WTC11 (cell line): ENCODE data around the gene STARD5. TPM values are rescaled to one million over a fixed set of nuclear protein-coding genes. Genes with fewer than 3 reads are reported as not detected.

Source experiments
- ATAC-seq: fragments of 200-7000 bp; cut with Tn5 transposase; 2 replicates; pipeline ENCODE4 v1.10.0; 2021; ENCODE audit warnings: mild to moderate bottlenecking, moderate library complexity
- CTCF ChIA-PET: fragments of 300-600 bp; sonication (Branson Sonifier 250); formaldehyde crosslinking; loops from one replicate; lab custom pipeline; 2021; ENCODE audit warnings: antibody characterized with exemption; lab: Charles Lee
- POLR2A ChIA-PET: fragments of 350-600 bp; sonication (Branson Sonifier 250); formaldehyde crosslinking; loops from one replicate; lab custom pipeline; 2021; ENCODE audit warnings: antibody characterized with exemption; lab: Charles Lee
- DNase-seq: peaks from one replicate; pipeline ENCODE4 v3.0.0; 2021; ENCODE audit warnings: low spot score
- H3K27ac Mint-ChIP-seq: 2 replicates; pipeline ENCODE4 v1.8.0; 2021; ENCODE audit warnings: mixed read lengths
- H3K27me3 Mint-ChIP-seq: 2 replicates; pipeline ENCODE4 v1.8.0; 2021; ENCODE audit warnings: low read depth, mild to moderate bottlenecking, moderate library complexity, mixed read lengths
- H3K36me3 Mint-ChIP-seq: 2 replicates; pipeline ENCODE4 v1.8.0; 2021; ENCODE audit warnings: mixed read lengths
- H3K4me1 Mint-ChIP-seq: 2 replicates; pipeline ENCODE4 v1.8.0; 2022; ENCODE audit warnings: mixed read lengths
- H3K4me3 Mint-ChIP-seq: 2 replicates; pipeline ENCODE4 v1.8.0; 2021; ENCODE audit warnings: mild to moderate bottlenecking, moderate library complexity, mixed read lengths
- H3K9me3 Mint-ChIP-seq: 2 replicates; pipeline ENCODE4 v1.8.0; 2021; ENCODE audit warnings: mixed read lengths
- ERG ChIP-seq: fragments of 250-450 bp; sonication (Bioruptor Pico); IDR thresholded peaks from 2 replicates; pipeline ENCODE4 v1.8.0; 2021; ENCODE audit warnings: mild to moderate bottlenecking
- ESRRA ChIP-seq: sonication (generic); formaldehyde crosslinking; IDR thresholded peaks from 2 replicates; pipeline ENCODE4 v1.8.1; 2022; ENCODE audit warnings: mild to moderate bottlenecking, missing genetic modification reagents, borderline replicate concordance
- FOXK1 ChIP-seq: sonication (generic); formaldehyde crosslinking; IDR thresholded peaks from 2 replicates; pipeline ENCODE4 v1.8.0; 2022; ENCODE audit warnings: mild to moderate bottlenecking, moderate library complexity, missing genetic modification reagents
- HMGXB4 ChIP-seq: sonication (generic); formaldehyde crosslinking; IDR thresholded peaks from 2 replicates; pipeline ENCODE4 v1.8.1; 2023; ENCODE audit warnings: mild to moderate bottlenecking, moderate library complexity, missing genetic modification reagents
- IRF2 ChIP-seq: sonication (generic); formaldehyde crosslinking; IDR thresholded peaks from 2 replicates; pipeline ENCODE4 v1.8.0; 2022; ENCODE audit warnings: low read depth, missing genetic modification reagents, borderline replicate concordance
- MAX ChIP-seq: sonication (generic); formaldehyde crosslinking; IDR thresholded peaks from 2 replicates; pipeline ENCODE4 v1.8.0; 2022; ENCODE audit warnings: mild to moderate bottlenecking, missing genetic modification reagents
- MLX ChIP-seq: sonication (generic); formaldehyde crosslinking; IDR thresholded peaks from 2 replicates; pipeline ENCODE4 v1.8.1; 2023; ENCODE audit warnings: mild to moderate bottlenecking, missing genetic modification reagents, moderate library complexity
- NFATC4 ChIP-seq: fragments of 250-450 bp; sonication (Bioruptor Pico); IDR thresholded peaks from 2 replicates; pipeline ENCODE4 v1.9.0; 2021; ENCODE audit warnings: mild to moderate bottlenecking
- NR3C1 ChIP-seq: sonication (generic); formaldehyde crosslinking; conservative IDR thresholded peaks from 2 replicates; pipeline ENCODE4 v1.8.1; 2023; ENCODE audit warnings: low read depth, mild to moderate bottlenecking, missing genetic modification reagents
- RELA ChIP-seq: sonication (generic); formaldehyde crosslinking; IDR thresholded peaks from 2 replicates; pipeline ENCODE4 v1.8.1; 2022; ENCODE audit warnings: missing genetic modification reagents, mild to moderate bottlenecking, borderline replicate concordance
- RORB ChIP-seq: fragments of 250-450 bp; sonication (Bioruptor Pico); IDR thresholded peaks from 2 replicates; pipeline ENCODE4 v1.9.0; 2021; ENCODE audit warnings: mild to moderate bottlenecking
- SMAD3 ChIP-seq: sonication (generic); formaldehyde crosslinking; IDR thresholded peaks from 2 replicates; pipeline ENCODE4 v1.8.0; 2022; ENCODE audit warnings: missing genetic modification reagents, mild to moderate bottlenecking, borderline replicate concordance
- SOX15 ChIP-seq: fragments of 250-450 bp; sonication (Bioruptor Pico); IDR thresholded peaks from 2 replicates; pipeline ENCODE4 v1.9.0; 2021; ENCODE audit warnings: mild to moderate bottlenecking
- SP1 ChIP-seq: sonication (generic); formaldehyde crosslinking; conservative IDR thresholded peaks from 2 replicates; pipeline ENCODE4 v1.8.1; 2022; ENCODE audit warnings: missing genetic modification reagents
- TCF7 ChIP-seq: sonication (generic); formaldehyde crosslinking; IDR thresholded peaks from 2 replicates; pipeline ENCODE4 v1.8.0; 2022; ENCODE audit warnings: mild to moderate bottlenecking, low read depth, missing genetic modification reagents, moderate library complexity
- TEAD1 ChIP-seq: sonication (generic); formaldehyde crosslinking; IDR thresholded peaks from 2 replicates; pipeline ENCODE4 v1.8.0; 2022; ENCODE audit warnings: mild to moderate bottlenecking, missing genetic modification reagents
- USF2 ChIP-seq: sonication (generic); formaldehyde crosslinking; IDR thresholded peaks from 2 replicates; pipeline ENCODE4 v1.8.1; 2023; ENCODE audit warnings: mild to moderate bottlenecking, missing genetic modification reagents, moderate library complexity
- ZBTB43 ChIP-seq: sonication (generic); formaldehyde crosslinking; IDR thresholded peaks from 2 replicates; pipeline ENCODE4 v1.8.1; 2023; ENCODE audit warnings: mild to moderate bottlenecking, missing genetic modification reagents
- ZNF138 ChIP-seq: sonication (generic); formaldehyde crosslinking; conservative IDR thresholded peaks from 2 replicates; pipeline ENCODE4 v1.8.1; 2022; ENCODE audit warnings: mild to moderate bottlenecking, moderate library complexity, missing genetic modification reagents
- ZNF416 ChIP-seq: fragments of 250-450 bp; sonication (Bioruptor Pico); IDR thresholded peaks from 2 replicates; pipeline ENCODE4 v1.9.0; 2021; ENCODE audit warnings: mild to moderate bottlenecking, inconsistent platforms
- ZNF532 ChIP-seq: fragments of 250-450 bp; sonication (Bioruptor Pico); IDR thresholded peaks from 2 replicates; pipeline ENCODE4 v1.9.0; 2021; ENCODE audit warnings: mild to moderate bottlenecking, borderline replicate concordance
- total RNA-seq: library from RNA; stranded (reverse); gene quantifications from 3 replicates; pipeline ENCODE4 v1.2.3, GENCODE V29; 2021

STARD5 gene
- total RNA-seq, 1 experiment from 2014 or later: 6.8 TPM

GRCh38 chr15:81346611-81347010 lies 22.7 kb upstream of the STARD5 start:
- TF ChIP-seq NR3C1 (CRISPR knock-in tag) (no peak), TEAD1 (CRISPR knock-in tag) (no peak), ZBTB43 (CRISPR knock-in tag) (no peak), SOX15 (CRISPR knock-in tag) (no peak), NFATC4 (no peak), IRF2 (CRISPR knock-in tag) (no peak), ZNF532 (CRISPR knock-in tag) (no peak), FOXK1 (CRISPR knock-in tag) (no peak), USF2 (CRISPR knock-in tag) (no peak)
- TF ChIP-seq, all 79 proteins: peak for 0
- ChIA-PET CTCF (interaction anchor here (1.1 kb wide), 1 partner anchor 10 kb away, joined by 3 read pairs; no protein-coding TSS in a partner anchor), POLR2A (no interaction called here)
- no peak overlapping the region for H3K27ac Mint-ChIP-seq
- no peak overlapping the region for H3K4me3 Mint-ChIP-seq
- ATAC-seq: no peak
- no peak for DNase-seq
- 0 out of 2 replicates have a peak, but pooled peaks cover 3% of the 10 kb centered on the region for H3K9me3 Mint-ChIP-seq
- H3K4me1 Mint-ChIP-seq: 0 out of 2 replicates have a peak, but pooled peaks cover 7% of the 10 kb centered on the region
- no peaks in the 10 kb centered on the region for H3K36me3 Mint-ChIP-seq
- H3K27me3 Mint-ChIP-seq: no peaks in the 10 kb centered on the region

- Mint-ChIP-seq H3K4me1 (0 out of 2 replicates have a peak, but pooled peaks cover 6% of the 10 kb centered on the region), H3K27me3 (no peaks in the 10 kb centered on the region), H3K9me3 (0 out of 2 replicates have a peak, but pooled peaks cover 3% of the 10 kb centered on the region), H3K36me3 (no peaks in the 10 kb centered on the region), H3K4me3 (no peak overlapping the region), H3K27ac (no peak overlapping the region)
- ChIA-PET CTCF (interaction anchor here (1.9 to 2.6 kb wide), 2 partner anchors 68 to 78 kb away, joined by 5 to 8 read pairs; no protein-coding TSS in a partner anchor), POLR2A (no interaction called here)
- DNase-seq: no peak
- TF ChIP-seq HMGXB4 (CRISPR knock-in tag) (no peak), ERG (no peak), MLX (CRISPR knock-in tag) (no peak), MAX (CRISPR knock-in tag) (no peak), ZNF138 (no peak), SP1 (no peak), SMAD3 (CRISPR knock-in tag) (no peak), RELA (CRISPR knock-in tag) (no peak), ZBTB43 (CRISPR knock-in tag) (no peak), TCF7 (CRISPR knock-in tag) (no peak), RORB (no peak), ZNF416 (CRISPR knock-in tag) (no peak), ESRRA (CRISPR knock-in tag) (no peak), SOX15 (CRISPR knock-in tag) (no peak)
- no peak for ATAC-seq
Measured at GRCh38 chr15:81343371-81343770, 19.4 kb upstream of the STARD5 start.
